ENCODE measurements around the gene ARL15. TPM values are rescaled to one million over a fixed set of nuclear protein-coding genes. Genes with fewer than 3 reads are reported as not detected.

ARL15 gene
- polyA plus RNA-seq, 1 of the 3 experiments (the other 2 are of a cell fraction), result 6.4 TPM

GRCh38 chr5:54226215-54226614 is 84.2 kb downstream of the ARL15 start:
- H3K4me2 ChIP-seq, result no peak overlapping the region
- no peaks in the 10 kb centered on the region; the same call in 1 of the 2 replicates for H3K79me2 ChIP-seq (ENCODE audit: insufficient read depth)
- DNase-seq, result no peak
- H3K4me3 ChIP-seq (ENCODE audit: low read depth in 2 of 2, low read length in 1 of 2), result no peak overlapping the region
- no peak overlapping the region for H3K9ac ChIP-seq
- peaks cover 3% of the 10 kb centered on the region for H3F3A ChIP-seq (replicated peaks; ENCODE audit: insufficient read depth)
- H3K4me1 ChIP-seq (ENCODE audit: control insufficient read depth in 1 of 2, insufficient read depth in 2 of 2, low read depth in 1 of 2, low read length in 1 of 2), result no peaks in the 10 kb centered on the region; a peak in 1 of 4 replicates
- 75% methylated on average over 5 of the region's 5 CpGs for WGBS (ENCODE audit: low lambda C conversion rate)
- POLR2A ChIA-PET, result no interaction called here
- no peak overlapping the region for H3K27ac ChIP-seq (ENCODE audit: low read depth in 2 of 2, low read length in 1 of 2)
- H3K27me3 ChIP-seq (ENCODE audit: insufficient read depth), result no peaks in the 10 kb centered on the region
- CTCF ChIA-PET, result interaction anchor here (1.1 to 3.9 kb wide), 3 partner anchors 19 to 964 kb away, joined by 3 to 27 read pairs (median 7); no protein-coding TSS in a partner anchor
- no peak overlapping the region for H2AFZ ChIP-seq (ENCODE audit: low read depth)
- no peaks in the 10 kb centered on the region for H4K20me1 ChIP-seq (ENCODE audit: insufficient read depth)
- H3K9me3 ChIP-seq, result no peaks in the 10 kb centered on the region
- peaks cover 0 to 5% of the 10 kb centered on the region in 2 experiments for H3K36me3 ChIP-seq (replicated peaks in 1 of 2; ENCODE audit: control insufficient read depth in 1 of 2, insufficient read depth in 2 of 2, low read length in 1 of 2)
- H3K9me2 ChIP-seq, result no peaks in the 10 kb centered on the region
- TF ChIP-seq JUND (IDR thresholded peaks at IDR 0.05) (no peak), NFIC (IDR thresholded peaks at IDR 0.05; ENCODE audit: borderline replicate concordance) (no peak), CTCF (IDR thresholded peaks at IDR 0.05) (no peak), TAF1 (IDR thresholded peaks at IDR 0.05; ENCODE audit: borderline replicate concordance, low read depth, low read length) (no peak)

- no peaks in the 10 kb centered on the region for H3K27me3 ChIP-seq (ENCODE audit: insufficient read depth)
- H3K27ac ChIP-seq (ENCODE audit: low read depth in 2 of 2, low read length in 1 of 2), result no peak overlapping the region
- no peaks in the 10 kb centered on the region for H4K20me1 ChIP-seq (ENCODE audit: insufficient read depth)
- H3K9me3 ChIP-seq, result no peaks in the 10 kb centered on the region
- WGBS (ENCODE audit: low lambda C conversion rate), result 89% methylated on average over 10 of the region's 10 CpGs
- no peak overlapping the region for H3K9ac ChIP-seq
- peaks cover 2% of the 10 kb centered on the region for H3F3A ChIP-seq (replicated peaks; ENCODE audit: insufficient read depth)
- TF ChIP-seq PBX3 (IDR thresholded peaks at IDR 0.05) (no peak), TCF12 (IDR thresholded peaks at IDR 0.05) (no peak), USF1 (IDR thresholded peaks at IDR 0.05; ENCODE audit: borderline replicate concordance, low read depth) (no peak), ZBTB33 (IDR thresholded peaks at IDR 0.05; ENCODE audit: borderline replicate concordance, low read depth) (no peak), SMC3 (IDR thresholded peaks at IDR 0.05; ENCODE audit: low read depth, low read length) (no peak), YY1 (IDR thresholded peaks at IDR 0.05; ENCODE audit: low read depth) (no peak), REST (IDR thresholded peaks at IDR 0.05; ENCODE audit: low read depth, low read length) (no peak), RCOR1 (IDR thresholded peaks at IDR 0.05; ENCODE audit: low read length) (no peak), GATA2 (CRISPR knock-in tag; IDR thresholded peaks at IDR 0.05) (no peak), FOXM1 (IDR thresholded peaks at IDR 0.05; ENCODE audit: low read depth) (no peak), FOSL2 (IDR thresholded peaks at IDR 0.05; ENCODE audit: borderline replicate concordance, low read depth) (no peak), TAF1 (IDR thresholded peaks at IDR 0.05; ENCODE audit: borderline replicate concordance, low read depth, low read length) (no peak), FOXJ3 (CRISPR knock-in tag; IDR thresholded peaks at IDR 0.05) (no peak), TEAD4 (IDR thresholded peaks at IDR 0.05; ENCODE audit: borderline replicate concordance, insufficient read depth) (no peak)
- peaks cover 0 to 2% of the 10 kb centered on the region in 2 experiments; a peak in 2 of 4 replicates for H3K4me1 ChIP-seq (ENCODE audit: control insufficient read depth in 1 of 2, insufficient read depth in 2 of 2, low read depth in 1 of 2, low read length in 1 of 2)
- CTCF ChIA-PET, result interaction anchor here (0.8 to 2.8 kb wide), 4 partner anchors 11 to 962 kb away, joined by 3 to 11 read pairs (median 4); no protein-coding TSS in a partner anchor
- no peak overlapping the region for H3K4me3 ChIP-seq (ENCODE audit: low read depth in 2 of 2, low read length in 1 of 2)
- no peak for DNase-seq
- POLR2A ChIA-PET, result no interaction called here
- H2AFZ ChIP-seq (ENCODE audit: low read depth), result no peak overlapping the region
- H3K36me3 ChIP-seq (replicated peaks in 1 of 2; ENCODE audit: control insufficient read depth in 1 of 2, insufficient read depth in 2 of 2, low read length in 1 of 2), result peaks cover 0 to 5% of the 10 kb centered on the region in 2 experiments
- no peak overlapping the region for H3K4me2 ChIP-seq
- H3K79me2 ChIP-seq (ENCODE audit: insufficient read depth), result no peaks in the 10 kb centered on the region; the same call in 1 of the 2 replicates
- H3K9me2 ChIP-seq, result no peaks in the 10 kb centered on the region
Measured at GRCh38 chr5:54224103-54224826, 86.1 kb downstream of the ARL15 start.

Measured in SK-N-SH (cell line).